GM04504 (cell line): ENCODE data around the gene CD207.
A peak's percentile ranks its signal among the peaks of the same experiment; 100 is the strongest.
"Not testable (repeated sequence)": the region's sequence is repeated elsewhere in the genome, so short reads cannot be mapped to it uniquely, and the experiment has no call there.

Source experiments
- DNase-seq: peaks from one replicate; pipeline ENCODE4 v3.0.0-alpha.2; 2012; ENCODE audit warnings: low read depth

CD207 gene

GRCh38 chr2:70835643-70836042 is at the start of gene CD207:
TSS of gene CD207 (minus strand) at chr2:70835816. CDS start at chr2:70835776, 40 bp downstream.
- DNase-seq: no peak

GRCh38 chr2:70878543-70878942 is 42.9 kb upstream of the CD207 start:
- DNase-seq: not testable (repeated sequence)

- not testable (repeated sequence) for DNase-seq
These were observed 40.5 kb upstream of the CD207 start for GRCh38 chr2:70876138-70876537.

- no peak for DNase-seq
These were observed 37.9 kb upstream of the CD207 start for GRCh38 chr2:70873541-70873940.

DNA sequence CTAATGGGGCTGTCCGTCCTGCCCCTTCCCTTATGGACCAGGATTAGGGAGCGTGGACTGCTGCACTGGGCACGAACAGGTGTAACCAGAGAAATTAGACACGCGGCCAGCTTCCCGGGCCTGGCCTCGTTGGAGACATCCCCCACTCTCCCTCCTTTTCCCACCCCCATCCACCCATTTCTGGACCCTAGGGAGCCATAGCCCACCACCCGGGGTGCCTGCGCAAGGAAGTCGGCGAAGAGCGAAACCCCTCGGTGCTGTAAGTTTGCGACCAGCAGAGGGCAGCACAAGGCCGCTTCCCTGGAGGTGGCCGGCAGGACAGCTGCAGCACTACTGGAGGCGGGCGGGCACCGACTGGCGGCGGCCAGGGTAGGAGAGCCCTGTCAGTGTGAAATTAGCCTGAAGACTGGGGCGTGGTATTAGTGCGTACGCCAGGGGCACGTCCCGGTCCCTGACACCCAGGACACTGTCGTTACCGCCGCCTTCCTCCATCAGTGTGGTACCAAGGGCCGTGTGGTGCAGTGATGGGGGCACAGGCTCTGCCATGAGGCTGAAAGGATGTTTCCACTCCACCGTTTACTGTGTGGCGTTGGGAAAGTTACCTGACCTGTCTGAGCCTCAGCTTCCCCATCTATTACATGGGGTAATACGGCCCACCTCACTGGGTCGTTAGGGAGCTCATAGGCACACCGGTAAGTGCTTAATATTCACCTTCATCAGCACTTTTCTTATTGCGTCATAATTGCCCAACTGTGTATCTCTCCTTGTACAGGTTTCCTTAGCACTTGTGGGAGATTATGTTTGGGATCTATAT is 36.0 kb upstream of the CD207 start:
- DNase-seq: peak; percentile 45

- no peak for DNase-seq
These were observed 35.2 kb upstream of the CD207 start for GRCh38 chr2:70870790-70871189.

- no peak for DNase-seq
These were observed 33.4 kb upstream of the CD207 start for GRCh38 chr2:70868970-70869369.

GRCh38 chr2:70861777-70862625 is 26.4 kb upstream of the CD207 start:
- peak; percentile 50 for DNase-seq

DNA sequence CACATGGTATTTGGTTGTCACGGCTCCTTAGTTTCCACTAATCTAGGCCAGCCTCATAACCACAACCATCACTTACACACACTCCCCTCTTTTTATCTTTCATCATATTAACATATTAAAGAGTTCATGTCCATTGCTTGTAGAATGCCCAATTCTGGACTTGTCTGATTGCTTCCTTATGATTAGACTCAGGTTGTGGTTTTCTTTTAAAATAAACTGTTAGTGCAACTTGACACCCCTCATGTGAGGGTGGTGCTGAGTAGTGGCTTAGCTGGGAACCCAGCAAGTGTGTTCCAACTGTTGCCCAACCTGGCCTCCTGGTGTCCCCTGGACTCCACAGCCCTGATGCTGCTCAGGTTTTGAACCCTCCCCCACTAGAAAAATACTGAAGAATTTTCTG is 20.1 kb upstream of the CD207 start:
- DNase-seq: no peak

DNA sequence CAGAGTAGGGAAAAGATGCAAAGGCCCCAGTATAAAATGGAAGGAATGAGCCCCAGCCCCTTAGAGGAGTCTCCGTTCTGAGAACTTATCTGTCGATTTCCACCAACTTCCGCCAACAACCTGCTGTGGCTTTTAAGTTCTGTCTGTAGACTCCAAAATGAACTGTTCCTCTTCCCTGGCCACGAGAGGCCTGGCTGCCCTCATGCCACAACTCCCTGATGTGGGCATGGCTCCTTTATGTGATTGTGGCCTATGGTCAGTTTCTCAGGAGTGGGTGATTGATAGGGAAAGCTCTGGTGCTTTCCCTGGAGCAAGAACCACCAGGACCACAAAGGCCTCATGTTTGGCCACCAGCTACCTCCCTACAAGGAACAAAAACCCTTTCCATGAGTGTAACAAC is 18.8 kb upstream of the CD207 start:
- no peak for DNase-seq

DNA sequence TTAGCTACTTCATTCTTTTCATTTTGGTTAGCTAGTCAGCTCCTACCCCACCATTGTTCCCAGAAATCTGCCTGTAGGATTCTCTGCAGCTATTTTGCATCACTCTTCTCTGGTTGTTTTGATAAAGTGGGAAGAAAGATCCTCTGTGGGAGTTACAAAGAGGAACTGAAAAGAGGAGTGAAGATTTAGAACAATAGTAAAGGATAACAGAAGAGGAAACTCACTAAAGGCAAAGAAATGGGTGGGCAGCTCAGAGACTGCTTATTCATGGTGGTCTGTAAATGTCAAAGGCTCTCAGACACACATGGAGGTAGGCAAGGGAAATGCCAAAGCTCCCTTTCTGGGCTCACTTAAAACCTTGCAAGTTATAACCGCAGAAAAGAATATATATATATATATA is 17.2 kb upstream of the CD207 start:
- DNase-seq: no peak

DNA sequence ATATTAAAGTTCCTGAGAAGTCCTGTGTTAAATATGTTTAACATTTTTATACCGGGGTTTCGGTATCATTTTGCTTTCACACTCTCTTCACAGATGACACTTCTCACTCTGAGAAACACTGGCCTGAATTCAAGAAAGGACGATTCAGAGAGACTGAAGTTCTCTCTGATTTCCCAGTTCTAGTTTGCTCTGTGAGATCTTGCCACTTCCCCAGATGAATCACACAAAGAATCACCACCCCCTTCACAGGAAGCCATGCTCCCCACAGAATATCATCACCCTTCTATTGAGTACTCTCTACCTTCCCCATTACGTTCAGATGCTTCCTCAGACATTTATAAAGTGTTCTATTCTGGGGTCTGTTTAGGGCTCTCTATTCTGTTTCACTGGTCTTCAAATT is 16.1 kb upstream of the CD207 start:
- DNase-seq: no peak

- DNase-seq: no peak
These were observed 15.3 kb upstream of the CD207 start for GRCh38 chr2:70850925-70851324.

DNA sequence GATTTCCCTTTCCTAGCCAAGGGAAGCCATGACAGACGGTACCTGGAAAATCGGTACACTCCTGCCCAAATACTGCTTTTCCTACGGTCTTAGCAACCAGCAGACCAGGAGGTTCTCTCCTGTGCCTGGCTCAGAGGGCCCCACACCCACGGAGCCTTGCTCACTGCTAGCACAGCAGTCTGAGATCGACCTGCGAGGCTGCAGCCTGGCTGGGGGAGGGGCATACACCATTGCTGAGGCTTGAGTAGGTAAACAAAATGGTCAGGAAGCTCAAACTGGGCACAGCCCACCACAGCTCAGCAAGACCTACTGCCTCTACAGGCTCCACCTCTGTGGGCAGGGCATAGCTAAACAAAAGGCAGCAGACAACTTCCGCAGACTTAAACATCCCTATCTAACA is 6.8 kb upstream of the CD207 start:
- DNase-seq: no peak

GRCh38 chr2:70837980-70838925 is 2.6 kb upstream of the CD207 start:
- DNase-seq: no peak

- no peak for DNase-seq
These were observed 735 bp downstream of the CD207 start for GRCh38 chr2:70834881-70835280.

DNA sequence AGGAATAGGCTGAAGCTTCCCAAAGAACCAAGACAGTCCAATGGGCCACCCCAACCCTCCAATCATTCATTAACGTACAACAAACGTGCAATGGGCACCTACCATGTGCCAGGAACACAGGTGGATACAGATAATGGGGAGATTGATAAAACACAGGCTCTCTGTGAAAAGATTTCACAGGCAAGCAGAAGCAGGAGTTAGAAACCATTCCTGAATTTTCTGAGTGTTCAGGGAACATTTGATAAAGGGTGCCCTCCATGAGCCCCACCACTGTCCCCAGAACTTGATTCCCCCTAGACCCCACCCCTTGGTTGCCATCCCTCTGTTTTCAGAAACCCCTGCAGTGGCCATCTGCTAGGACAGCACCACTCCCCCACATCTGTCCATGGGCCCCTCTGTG is 1.5 kb downstream of the CD207 start:
- no peak for DNase-seq

GRCh38 chr2:70833246-70833645 is 2.4 kb downstream of the CD207 start:
- no peak for DNase-seq

GRCh38 chr2:70832386-70832785 is 3.2 kb downstream of the CD207 start:
- DNase-seq: no peak

DNA sequence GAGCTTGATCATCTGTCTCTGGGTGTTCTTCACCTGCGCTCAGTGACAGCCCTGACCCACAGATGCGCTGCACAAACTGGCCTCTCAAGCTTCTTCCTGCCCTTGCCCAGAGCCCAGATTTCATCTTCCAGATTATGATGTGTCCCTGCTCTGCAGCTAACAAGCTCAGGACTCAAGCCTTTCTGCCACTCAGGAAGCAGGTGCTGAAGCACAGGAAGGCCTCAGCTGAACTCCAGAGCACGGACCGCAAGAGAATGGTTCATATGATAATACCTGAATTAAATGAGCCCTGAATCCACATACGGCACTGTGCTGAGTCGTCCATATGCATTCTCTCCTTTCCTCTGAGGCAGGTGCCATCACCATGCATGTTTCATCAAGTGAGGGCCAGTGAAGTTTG is 3.8 kb downstream of the CD207 start:
- DNase-seq: no peak

- DNase-seq: no peak
These were observed 5.2 kb downstream of the CD207 start for GRCh38 chr2:70830366-70830765.

GRCh38 chr2:70829916-70830315 is 5.7 kb downstream of the CD207 start:
- DNase-seq: no peak
